Measurements from ENCODE around the gene NTSR2.

The NTSR2 gene

DNA sequence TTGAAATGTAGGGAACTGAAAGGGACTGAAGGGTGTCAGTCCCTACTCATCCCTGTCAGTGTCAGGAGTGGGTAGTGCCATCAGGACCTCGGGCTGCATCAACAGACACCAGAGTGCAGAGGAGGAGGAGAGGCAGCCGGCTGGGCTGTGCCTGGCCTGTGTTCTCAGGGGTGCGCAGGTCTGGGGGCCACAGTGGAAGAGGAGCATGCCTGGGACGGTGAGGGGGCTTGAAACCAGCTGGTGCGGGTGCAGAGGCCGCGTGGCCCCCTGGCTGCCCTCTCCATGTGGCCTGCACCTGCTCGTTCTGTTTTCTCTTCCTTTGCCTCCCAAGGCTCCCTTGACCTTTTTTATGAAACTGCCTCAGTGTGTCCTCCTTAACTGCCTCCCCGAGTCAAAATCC lies 41.3 kb downstream of the NTSR2 start:
- no peak for DNase-seq (ENCODE audit: low read depth)

DNA sequence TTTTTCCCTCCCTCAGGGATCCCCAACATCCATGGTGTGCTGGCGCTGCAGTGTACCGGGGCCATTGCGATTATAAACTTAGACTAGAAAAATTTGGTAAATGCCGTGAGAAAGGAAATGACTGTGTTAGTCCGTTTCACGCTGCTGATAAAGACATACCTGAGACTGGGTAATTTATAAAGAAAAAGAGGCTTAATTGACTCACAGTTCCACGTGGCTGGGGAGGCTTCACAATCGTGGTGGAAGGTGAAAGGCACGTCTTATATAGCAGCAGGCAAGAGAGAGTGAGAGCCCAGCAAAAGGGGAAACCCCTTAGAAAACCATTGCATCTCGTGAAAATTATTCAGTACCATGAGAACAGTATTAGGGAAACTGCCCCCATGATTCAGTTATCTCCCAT lies 44.3 kb downstream of the NTSR2 start:
- DNase-seq (ENCODE audit: low read depth), result no peak

DNA sequence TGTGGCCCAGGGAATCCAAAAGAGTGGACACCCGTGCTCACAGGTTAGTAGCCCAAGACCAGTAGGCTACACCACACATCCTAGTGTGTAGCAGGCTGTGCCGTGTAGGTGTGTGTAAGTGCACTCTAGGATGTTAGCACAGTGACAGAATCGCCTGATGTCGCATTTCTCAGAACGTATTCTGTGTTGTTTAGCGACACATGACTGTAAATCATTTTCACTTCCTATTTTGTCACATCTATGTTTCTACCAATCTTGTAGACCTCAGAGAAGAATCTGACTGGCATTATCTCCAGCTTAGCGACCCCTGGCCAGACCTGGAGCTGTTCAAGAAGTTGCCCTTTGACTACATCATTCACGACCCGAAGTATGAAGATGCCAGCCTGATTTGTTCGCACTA lies 45.1 kb downstream of the NTSR2 start:
- DNase-seq (ENCODE audit: low read depth), result no peak

DNA sequence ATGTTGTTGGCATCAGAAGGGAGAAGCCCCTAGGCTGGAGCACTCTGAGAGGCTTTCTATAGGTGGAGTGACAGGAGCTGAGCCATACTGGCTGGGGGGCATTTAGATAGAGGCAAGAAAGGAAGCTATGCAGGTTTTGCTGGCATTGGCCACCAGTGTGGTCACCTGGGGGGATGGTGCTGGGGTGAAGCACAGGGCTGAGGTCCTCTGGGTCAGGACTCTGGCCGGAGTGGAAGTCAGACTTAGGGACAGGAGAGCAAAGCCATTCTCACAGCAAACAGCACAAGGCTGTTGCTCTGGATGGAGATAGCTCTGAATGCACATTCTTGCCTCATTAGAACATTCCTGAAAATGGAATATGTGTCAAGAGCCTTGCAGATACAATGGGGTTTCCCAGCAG lies 47.4 kb downstream of the NTSR2 start:
- no peak for DNase-seq (ENCODE audit: low read depth)

DNA sequence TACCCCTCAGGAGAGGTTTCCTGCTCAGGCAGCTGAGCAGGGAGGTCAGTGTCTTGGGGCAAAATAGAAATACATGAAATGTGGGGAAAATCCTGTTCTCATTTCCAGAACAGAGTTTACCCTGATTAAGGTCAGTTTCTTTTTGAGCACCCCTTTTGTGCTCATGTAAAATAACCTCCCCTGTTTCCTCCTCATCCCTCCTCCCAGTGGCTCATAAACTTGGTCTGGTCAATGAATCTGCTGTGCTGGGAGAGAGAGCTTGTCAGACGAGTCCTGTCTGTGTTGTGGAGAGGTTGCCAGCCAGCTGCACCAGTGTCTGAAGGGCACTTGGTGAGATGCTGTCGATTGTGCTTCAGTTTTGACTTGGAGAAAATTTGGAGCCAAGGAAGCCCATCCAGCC lies 48.6 kb downstream of the NTSR2 start:
- no peak for DNase-seq (ENCODE audit: low read depth)

DNA sequence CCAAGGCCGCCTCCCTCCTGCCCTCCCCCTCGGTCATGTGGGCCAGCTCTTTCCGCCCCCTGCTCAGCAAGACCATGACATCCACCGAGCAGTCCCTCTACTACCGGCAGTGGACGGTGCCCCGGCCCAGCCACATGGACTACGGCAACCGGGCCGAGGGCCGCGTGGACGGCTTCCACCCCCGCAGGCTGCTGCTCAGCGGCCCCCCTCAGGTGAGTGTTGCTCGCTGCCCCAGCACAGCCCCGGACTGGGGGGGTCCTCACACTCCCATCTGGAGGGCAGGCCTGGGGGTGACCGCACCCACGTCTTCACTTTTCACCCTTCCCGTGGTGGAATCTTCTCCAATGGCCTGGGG lies 51.3 kb downstream of the NTSR2 start:
- no peak for DNase-seq (ENCODE audit: low read depth)

DNA sequence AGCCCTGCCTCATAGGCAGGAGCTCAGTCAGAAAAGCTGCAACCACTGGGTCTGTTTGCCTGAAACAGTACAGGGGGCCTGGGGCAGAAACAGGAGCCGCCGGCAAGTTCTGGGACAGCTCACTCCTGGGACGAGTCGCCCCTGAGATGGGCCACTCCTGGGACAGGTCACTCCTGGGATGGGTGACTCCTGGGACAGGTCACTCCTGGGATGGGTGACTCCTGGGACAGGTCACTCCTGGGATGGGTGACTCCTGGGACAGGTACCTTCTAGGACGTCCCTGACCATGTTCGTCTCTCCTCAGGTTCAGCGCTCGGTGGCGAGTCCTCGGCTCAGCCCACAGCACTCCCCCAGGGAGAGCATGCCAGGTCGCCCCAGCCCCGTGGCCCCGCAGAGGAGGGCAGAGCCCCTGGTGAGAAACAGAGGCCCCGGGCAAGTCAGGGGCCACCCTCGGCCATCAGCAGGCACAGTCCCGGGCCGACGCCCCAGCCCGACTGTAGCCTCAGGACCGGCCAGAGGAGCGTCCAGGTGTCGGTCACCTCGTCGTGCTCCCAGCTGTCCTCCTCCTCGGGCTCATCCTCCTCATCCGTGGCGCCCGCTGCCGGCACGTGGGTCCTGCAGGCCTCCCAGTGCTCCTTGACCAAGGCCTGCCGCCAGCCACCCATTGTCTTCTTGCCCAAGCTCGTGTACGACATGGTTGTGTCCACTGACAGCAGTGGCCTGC lies 51.8 kb downstream of the NTSR2 start:
- no peak for DNase-seq (ENCODE audit: low read depth)

DNA sequence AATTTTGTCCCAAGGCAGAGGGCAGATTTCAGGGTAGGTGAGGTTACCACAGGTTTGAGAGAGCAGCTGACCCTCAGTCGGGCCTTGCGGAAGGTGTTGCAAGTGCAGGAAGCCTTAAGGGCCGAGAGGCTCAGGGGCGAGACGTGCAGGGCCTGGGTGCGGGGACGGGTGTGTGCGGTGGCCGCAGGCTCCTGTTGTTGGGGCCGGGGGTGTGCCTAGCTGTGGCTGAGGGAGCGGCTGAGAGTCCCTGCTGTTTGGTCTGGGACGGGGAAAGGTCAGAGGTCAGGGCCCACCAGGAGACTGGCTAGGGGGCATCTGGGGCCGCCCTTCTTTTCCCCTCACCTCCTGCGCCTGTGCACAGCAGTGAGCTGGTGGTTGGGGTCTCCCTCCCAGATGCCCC lies 52.5 kb downstream of the NTSR2 start:
- DNase-seq (ENCODE audit: low read depth), result no peak

DNA sequence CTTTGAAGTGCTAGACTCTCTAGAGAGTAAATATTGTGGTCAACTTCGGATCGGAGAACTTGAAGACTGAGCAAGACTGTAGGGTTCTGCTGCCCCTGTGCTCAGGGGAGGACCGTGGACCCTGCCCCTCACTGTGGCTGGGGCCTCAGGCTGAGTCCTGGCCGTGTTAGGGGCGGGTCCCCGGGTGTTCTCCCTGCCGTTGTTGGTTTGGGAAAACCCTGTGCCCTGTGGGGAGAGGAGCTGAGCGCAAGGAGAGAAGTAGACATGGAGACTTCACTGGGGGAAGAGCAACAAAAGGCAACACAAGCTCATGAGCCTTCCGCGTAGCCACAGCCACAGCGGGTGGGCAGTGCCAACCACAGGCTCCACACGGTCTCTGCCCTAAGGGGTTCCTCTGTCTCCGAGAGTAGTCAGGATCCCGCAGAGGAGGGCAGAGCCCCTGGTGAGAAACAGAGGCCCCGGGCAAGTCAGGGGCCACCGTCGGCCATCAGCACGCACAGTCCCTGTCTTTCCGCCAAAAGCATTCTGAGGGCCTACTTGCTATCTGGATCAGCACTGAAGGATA lies 53.1 kb downstream of the NTSR2 start:
- DNase-seq (ENCODE audit: low read depth), result no peak

DNA sequence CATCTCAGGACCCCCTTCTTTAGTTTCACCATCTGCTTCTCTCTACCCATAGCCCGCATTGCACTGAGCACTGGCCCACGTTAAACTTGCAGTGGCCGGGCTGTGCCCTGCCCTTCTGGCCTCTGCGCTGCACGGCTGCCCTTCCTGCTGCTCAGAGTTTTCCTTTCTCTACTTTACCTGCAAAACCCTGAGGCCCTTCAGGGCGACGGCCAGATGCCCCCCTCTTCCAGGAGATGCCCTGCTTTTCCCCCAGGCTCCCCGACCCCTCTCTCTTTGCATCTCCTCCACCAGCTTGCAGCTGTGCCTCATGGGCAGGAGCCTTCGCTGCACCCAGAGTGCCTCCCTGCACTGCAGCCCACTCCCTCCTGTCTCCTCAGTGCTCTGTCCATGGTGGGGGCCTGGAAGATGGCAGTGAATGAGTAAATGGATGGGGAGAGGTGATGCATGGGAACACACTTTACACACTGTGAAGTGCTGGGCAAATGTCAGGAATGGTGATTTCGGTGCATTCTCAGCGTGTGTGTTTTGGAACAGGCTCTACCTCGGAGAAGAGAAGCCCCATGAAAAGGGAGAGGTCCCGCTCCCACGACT lies 53.8 kb downstream of the NTSR2 start:
- no peak for DNase-seq (ENCODE audit: low read depth)

DNA sequence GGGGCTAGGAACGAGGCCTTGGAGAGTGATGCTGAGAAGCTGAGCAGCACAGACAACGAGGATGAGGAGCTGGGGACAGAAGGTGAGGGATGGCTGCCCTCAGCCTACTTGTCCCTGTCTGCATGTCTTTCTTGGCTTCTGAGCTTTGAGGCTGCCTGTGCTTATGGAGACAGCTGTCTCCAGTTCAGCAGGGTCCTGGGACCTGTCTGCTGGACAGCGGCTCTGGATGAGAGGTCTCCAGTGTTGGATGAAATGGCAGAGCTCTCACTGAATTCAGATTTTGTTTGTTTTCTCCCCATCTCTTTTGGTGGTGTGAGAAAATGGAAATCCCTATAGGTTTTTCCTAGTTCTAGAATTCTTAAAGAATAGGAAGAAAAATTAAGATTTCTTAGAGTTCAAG lies 54.8 kb downstream of the NTSR2 start:
- DNase-seq (ENCODE audit: low read depth), result no peak

DNA sequence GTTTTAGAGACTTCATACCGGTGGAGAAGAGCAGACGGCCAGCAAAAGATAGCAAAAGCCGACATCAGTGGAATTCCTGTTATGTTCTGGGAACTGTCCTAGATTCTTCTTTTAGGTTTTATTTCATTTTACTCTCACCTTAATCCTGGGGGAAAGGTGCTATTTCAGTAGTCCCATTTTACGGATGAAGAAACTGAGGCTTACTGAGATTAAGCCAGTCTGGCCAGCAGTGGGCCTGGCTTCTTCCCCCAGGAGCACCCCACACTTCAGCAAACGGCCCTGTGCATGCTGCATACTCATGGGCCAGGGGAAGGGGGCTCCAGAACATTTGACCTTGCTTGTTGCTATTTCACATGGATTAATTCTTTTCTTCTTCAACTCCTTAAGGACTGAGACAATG lies 56.7 kb downstream of the NTSR2 start:
- no peak for DNase-seq (ENCODE audit: low read depth)

DNA sequence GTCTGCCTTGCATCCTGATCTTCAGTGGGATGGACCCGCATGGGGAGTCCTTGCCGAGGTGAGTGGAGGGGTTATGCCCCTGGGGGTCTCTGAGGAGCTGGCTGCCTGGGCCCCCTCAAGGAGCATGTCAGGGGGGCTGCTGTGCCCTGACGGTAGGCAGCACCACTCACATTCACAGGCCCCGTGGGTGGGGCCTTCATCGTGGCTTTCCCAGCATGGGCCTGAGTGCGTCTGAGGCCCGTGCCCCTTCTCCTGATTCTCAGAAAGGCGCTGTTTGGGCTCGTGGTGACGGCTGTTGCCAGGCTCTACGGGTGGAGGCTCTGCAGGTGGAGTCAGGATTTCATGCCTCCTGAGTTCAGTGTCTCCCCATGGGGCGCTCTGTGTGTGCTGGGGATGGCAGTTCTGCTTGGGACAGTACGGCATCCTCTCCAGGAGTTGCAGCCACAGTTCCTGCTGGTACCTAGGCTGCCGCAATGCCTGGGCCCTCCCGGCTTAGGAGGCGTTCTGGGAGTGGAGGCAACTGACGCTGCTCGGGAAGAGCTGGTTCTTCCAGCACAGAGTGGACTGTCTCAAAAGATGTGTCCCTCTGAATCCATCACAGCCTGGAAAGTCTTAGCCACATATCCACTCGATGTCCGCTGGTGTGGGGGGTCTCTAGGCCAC lies 57.3 kb downstream of the NTSR2 start:
- DNase-seq (ENCODE audit: low read depth), result no peak

DNA sequence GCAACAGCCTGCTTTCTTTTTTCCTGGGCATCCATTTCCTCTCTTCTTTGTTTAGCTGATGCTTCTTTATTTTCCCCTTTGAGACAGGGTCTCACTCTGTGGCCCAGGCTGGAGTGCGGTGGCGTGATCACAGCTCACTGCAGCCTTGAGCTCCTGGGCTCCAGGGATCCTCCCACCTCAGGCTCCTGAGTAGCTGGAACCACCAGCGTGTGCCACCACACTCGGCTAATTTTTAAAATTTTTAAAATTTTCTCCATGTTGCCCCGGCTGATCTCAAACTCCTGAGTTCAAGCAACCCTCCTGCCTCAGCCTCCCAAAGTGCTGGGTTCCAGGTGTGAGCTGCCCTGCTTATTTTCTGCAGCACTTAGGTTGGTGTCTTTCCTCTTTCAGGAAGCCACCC lies 58.7 kb downstream of the NTSR2 start:
- no peak for DNase-seq (ENCODE audit: low read depth)

DNA sequence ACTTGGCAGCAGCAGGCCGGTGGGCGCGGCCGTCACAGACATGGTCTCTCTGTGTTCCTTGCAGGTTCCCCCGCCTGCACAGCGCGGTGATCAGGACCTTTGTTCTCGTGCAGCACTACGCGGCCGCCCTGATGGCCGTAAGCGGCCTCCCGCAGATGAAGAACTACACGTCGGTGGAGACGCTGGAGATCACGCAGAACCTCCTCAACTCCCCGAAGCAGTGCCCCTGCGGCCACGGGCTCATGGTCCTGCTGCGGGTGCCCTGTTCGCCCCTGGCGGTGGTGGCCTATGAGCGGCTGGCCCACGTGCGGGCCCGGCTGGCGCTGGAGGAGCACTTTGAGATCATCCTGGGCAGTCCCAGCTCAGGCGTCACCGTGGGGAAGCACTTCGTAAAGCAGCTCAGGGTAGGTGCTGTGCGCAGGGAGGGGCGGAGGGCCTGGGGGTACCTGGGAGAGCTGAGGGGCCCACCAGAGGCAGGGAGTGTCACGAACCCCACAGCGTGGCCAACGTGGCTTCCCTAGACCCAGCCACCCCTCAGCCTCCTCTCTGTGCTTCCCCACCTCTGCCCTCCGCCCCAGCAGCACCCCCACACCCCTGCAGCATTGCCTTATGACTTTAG lies 59.3 kb downstream of the NTSR2 start:
- no peak for DNase-seq (ENCODE audit: low read depth)

Measured in activated T-cell treated with anti-CD3 and anti-CD28 coated beads for 1 hour (primary cell).